ENCODE results near the gene YBX3. TPM values are rescaled to one million over a fixed set of nuclear protein-coding genes. Genes with fewer than 3 reads are reported as not detected.

Gene YBX3
- total RNA-seq, 1 experiment from 2014 or later: 95.2 TPM

DNA sequence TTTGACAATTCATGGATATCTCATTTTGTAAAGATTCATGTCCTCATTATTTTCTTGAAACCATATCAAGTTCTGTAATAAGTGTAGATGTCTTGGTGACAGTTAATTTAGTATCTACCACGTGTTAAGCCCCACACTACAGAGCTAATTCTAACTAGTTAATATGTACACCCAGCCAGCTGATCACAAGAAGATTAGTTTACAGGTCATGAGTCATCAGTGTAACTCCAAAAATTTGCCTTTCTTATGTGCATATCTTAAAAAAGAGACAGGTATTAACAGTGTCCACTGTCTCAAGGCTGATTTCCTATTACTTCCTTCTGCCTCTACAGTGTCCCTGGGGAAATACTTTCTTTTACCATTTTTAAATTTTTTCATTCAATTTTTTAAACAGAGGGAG is 13.3 kb upstream of the YBX3 start:
- Histone ChIP-seq H3K36me3 (no peaks in the 10 kb centered on the region), H3K4me1 (replicated peaks) (peaks cover 17% of the 10 kb centered on the region), H3K27ac (no peak overlapping the region), H3K4me3 (no peak overlapping the region), H3K27me3 (replicated peaks) (peaks cover 4% of the 10 kb centered on the region; the same call in 1 of the 2 replicates), H3K9me3 (replicated peaks) (no peaks in the 10 kb centered on the region)
- DNase-seq (ENCODE audit: low read depth in 1 of 2, low spot score in 2 of 2): no peak

DNA sequence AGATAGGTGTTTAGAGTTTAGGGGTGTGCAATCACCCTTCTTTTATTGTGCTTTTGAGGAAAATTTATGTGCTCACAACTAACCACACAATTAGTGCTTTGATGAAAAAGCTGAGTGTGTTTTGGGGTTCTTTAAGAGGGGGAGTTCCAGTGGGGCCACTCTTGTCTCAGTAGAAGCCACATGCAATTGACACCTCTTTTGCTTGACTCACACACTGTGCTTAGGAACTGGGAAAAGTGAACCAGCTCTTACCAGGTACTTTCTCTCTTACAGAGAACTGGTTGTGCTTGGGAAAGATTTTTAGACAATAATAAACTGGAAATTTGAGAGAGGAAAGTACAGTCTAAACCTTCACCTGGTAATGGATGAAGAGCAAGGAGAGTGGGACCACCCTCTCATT is 12.3 kb upstream of the YBX3 start:
- no peaks in the 10 kb centered on the region for H3K9me3 ChIP-seq (replicated peaks)
- peaks cover 4% of the 10 kb centered on the region; the same call in 1 of the 2 replicates for H3K27me3 ChIP-seq (replicated peaks)
- H3K4me1 ChIP-seq (replicated peaks): peaks cover 16% of the 10 kb centered on the region

DNA sequence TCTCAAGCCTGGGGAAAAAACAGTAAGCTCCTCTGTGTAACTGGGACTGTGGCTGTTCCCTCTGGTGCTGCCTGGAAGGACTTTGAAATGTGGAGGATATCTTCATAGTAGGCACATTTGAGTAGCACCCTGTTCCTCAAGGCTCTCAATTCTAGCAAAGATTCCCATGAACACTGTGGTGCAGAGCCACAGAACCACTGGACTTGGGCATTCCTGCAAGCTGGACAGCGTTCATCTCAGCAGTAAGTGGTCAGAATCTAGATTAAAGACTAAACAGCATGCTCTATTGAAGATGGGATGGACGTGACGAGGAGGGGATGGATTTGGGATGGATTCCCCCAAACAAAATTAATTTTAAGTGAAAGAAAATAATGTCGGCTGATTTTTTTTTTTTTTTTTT is 9.4 kb upstream of the YBX3 start:
- Histone ChIP-seq H3K36me3 (no peaks in the 10 kb centered on the region), H3K27me3 (replicated peaks) (peaks cover 4% of the 10 kb centered on the region; the same call in 1 of the 2 replicates), H3K4me1 (replicated peaks) (no peaks in the 10 kb centered on the region), H3K27ac (no peak overlapping the region), H3K4me3 (no peak overlapping the region), H3K9me3 (replicated peaks) (no peaks in the 10 kb centered on the region)
- DNase-seq (ENCODE audit: low read depth in 1 of 2, low spot score in 2 of 2): no peak

More for the DNA sequence above, 12.3 kb upstream of the YBX3 start:
- no peak overlapping the region for H3K4me3 ChIP-seq
- no peaks in the 10 kb centered on the region for H3K36me3 ChIP-seq
- no peak overlapping the region for H3K27ac ChIP-seq
- DNase-seq (ENCODE audit: low read depth in 1 of 2, low spot score in 2 of 2): no peak

DNA sequence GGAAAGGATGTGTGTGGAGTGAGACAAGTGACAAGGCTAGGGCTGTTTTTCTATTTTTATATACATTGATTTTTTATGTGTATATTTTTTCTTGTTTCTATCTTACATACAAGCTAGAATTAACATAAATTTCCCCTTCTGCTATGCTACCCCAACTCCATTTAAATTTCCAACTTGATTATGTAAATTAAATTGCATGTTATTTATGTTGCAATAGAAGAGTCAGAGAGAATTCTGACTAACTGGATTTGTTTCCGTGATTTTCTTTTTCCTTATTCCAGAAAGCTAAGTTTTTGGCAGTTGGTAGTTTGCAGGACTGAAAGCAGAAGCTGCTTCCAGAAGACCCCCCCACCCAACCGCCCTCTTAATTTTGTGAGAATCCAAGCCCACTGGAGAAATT is 8.9 kb upstream of the YBX3 start:
- Histone ChIP-seq H3K4me3 (no peak overlapping the region), H3K27ac (no peak overlapping the region), H3K27me3 (replicated peaks) (peaks cover 4% of the 10 kb centered on the region; the same call in 1 of the 2 replicates), H3K36me3 (no peaks in the 10 kb centered on the region), H3K9me3 (replicated peaks) (no peaks in the 10 kb centered on the region), H3K4me1 (replicated peaks) (no peaks in the 10 kb centered on the region)
- DNase-seq (ENCODE audit: low read depth in 1 of 2, low spot score in 2 of 2): no peak

DNA sequence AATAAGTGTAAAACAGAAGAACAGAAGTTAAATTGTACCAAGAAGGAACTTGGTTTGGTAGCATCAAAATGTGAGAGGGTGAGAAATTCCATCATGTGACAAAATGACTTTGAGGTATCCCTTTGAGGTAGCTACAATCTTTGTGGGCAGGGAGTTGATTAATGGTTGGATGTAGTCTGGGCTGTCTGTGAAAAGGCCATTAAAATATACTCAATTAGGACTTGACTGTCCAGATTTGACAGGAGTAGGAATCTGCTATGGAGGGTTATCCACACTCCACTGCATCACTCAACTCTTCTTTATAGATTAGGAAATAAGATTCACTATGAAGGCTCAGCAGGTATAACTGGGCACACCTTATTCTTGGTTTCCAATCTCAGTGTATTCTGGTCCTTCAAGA is 7.4 kb upstream of the YBX3 start:
- Histone ChIP-seq H3K4me3 (no peak overlapping the region), H3K27ac (no peak overlapping the region), H3K4me1 (replicated peaks) (no peaks in the 10 kb centered on the region), H3K9me3 (replicated peaks) (no peaks in the 10 kb centered on the region), H3K27me3 (replicated peaks) (0 out of 2 replicates have a peak, but pooled peaks cover 4% of the 10 kb centered on the region), H3K36me3 (no peaks in the 10 kb centered on the region)
- DNase-seq (ENCODE audit: low read depth in 1 of 2, low spot score in 2 of 2): no peak

DNA sequence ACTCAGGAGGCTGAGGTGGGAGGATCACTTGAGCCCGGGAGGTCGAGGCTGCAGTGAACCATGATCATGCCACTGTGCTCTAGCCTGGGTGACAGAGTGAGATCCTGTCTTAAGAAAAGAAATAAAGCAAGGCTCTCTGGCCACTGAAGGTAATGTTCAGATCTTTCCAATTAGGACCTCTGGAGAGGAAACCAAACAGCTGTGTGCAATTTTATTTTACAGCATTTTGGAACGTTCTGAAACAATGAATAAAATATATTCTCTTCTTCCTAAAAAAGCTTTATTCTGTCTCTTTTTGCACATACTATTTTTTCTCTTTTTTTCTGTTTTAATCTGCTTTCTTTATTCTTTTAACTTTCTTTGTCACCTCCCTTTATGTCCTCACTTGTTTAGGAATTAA is 5.0 kb upstream of the YBX3 start:
- Histone ChIP-seq H3K27ac (no peak overlapping the region), H3K4me3 (no peak overlapping the region), H3K9me3 (replicated peaks) (no peaks in the 10 kb centered on the region), H3K27me3 (replicated peaks) (0 out of 2 replicates have a peak, but pooled peaks cover 4% of the 10 kb centered on the region), H3K36me3 (no peaks in the 10 kb centered on the region; the same call in 1 of the 2 replicates), H3K4me1 (replicated peaks) (peaks cover 10% of the 10 kb centered on the region)
- no peak for DNase-seq (ENCODE audit: low read depth in 1 of 2, low spot score in 2 of 2)

DNA sequence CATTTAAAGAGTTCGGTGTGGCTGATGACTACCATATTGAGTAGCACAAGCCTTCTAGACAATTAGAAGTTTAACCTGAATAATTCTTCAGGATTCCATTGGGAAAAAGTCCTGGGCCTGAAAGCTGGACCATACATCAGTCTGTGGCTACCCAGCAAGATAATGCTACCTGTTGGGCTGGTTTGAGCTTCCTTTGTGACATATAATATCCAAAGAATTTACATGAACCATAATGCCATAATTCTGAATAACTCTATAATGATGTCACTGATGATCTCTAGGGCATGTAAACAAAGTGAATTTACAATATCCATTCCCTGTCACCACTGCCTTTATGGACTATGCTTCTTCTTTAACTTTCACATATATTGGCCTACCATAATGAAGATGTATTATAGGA is 3.8 kb upstream of the YBX3 start:
- peaks cover 4% of the 10 kb centered on the region for H3K36me3 ChIP-seq
- H3K27me3 ChIP-seq (replicated peaks): no peaks in the 10 kb centered on the region
- no peak overlapping the region for H3K27ac ChIP-seq
- no peak overlapping the region for H3K4me3 ChIP-seq
- H3K9me3 ChIP-seq (replicated peaks): no peaks in the 10 kb centered on the region
- peaks cover 13% of the 10 kb centered on the region for H3K4me1 ChIP-seq (replicated peaks)
- no peak for DNase-seq (ENCODE audit: low read depth in 1 of 2, low spot score in 2 of 2)

DNA sequence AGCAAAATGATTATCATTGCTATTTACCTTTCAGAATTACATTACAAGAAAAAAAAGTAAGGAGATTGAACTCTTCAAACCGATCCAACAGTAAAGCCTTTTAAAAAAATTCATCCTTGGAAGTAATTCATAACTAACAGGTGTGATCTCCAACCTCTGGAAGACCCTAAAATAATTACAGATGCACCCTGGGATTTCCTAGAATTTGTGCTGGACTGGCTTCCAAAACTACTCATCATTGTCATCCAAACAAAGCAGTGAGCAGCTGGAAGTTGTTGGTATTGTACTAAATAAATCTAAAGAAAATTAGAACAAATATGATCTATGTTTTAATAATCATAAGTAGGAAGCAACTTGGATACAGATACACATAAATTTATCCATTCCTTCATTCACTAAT is 1.9 kb upstream of the YBX3 start:
- no peak overlapping the region for H3K27ac ChIP-seq
- DNase-seq (ENCODE audit: low read depth in 1 of 2, low spot score in 2 of 2): no peak
- H3K27me3 ChIP-seq (replicated peaks): no peaks in the 10 kb centered on the region
- peaks cover 11% of the 10 kb centered on the region for H3K36me3 ChIP-seq
- no peak overlapping the region for H3K4me3 ChIP-seq
- peaks cover 19% of the 10 kb centered on the region for H3K4me1 ChIP-seq (replicated peaks)
- no peaks in the 10 kb centered on the region for H3K9me3 ChIP-seq (replicated peaks)

DNA sequence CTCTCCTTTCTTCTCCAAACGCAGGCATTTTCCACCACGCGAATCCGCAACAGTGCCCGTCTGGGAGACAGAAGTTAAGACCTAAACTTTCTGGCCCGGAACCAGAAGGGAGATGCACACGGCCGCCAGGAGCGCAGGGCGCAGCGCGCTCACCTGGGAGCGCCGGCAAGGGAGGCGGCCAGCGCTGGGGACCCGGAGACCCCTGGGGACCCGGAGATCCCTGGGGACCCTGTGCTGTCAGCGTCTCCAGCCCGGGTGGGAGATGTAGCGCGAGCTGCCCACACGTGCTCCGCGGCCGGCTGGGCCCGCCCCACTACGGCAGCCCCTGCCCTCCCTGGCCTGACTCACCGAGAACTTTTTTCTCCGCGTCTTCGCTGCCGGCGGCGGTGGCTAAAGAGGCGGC is 620 bp downstream of the YBX3 start:
- Histone ChIP-seq H3K4me3 (peak overlapping the region; percentile 94), H3K4me1 (replicated peaks) (peaks cover 41% of the 10 kb centered on the region), H3K27ac (peak overlapping the region; percentile 86), H3K36me3 (peaks cover 19% of the 10 kb centered on the region), H3K9me3 (replicated peaks) (no peaks in the 10 kb centered on the region), H3K27me3 (replicated peaks) (no peaks in the 10 kb centered on the region)
- peak in 1 of 2 experiments; percentile 63 for DNase-seq (ENCODE audit: low read depth in 1 of 2, low spot score in 2 of 2)

DNA sequence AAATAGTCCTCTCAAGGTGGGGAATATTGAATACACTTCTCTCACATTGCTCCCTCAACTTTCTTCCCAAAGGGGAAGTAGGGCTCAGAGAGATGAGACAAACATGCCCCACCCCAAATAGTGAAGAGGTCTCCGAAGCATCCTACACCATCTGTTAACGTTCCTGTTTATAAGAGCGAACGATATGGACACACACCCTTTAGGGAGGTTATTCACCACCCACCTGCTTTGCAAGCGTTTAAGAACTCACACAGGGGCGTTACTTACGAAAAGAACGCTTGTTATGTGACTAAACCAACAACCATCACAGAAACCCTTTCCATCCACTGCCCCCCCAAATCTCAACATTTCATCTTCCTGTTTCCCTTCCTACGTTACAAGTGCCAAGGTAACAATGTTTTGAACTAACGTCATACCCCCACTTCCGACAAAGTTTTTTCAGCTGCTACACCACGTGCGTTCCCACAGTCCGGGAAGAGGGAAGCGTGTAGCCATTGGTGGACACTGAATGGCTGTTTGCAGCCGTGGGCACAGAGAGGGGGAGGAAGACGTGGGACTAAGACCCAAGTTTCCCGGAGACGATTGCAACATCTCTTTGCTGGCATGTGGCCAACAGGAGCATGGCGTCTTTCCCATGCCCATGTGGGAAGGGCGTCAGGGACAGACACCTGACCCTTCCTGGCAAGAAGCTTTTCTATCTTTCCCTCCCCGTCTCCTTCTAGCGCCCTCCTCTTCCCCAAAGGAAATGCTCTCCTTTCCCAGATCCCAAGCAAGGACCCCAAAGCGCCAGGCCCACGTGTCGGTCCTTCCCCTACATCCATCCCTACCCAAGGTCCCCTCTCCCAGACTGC is 1.2 kb downstream of the YBX3 start:
- no peaks in the 10 kb centered on the region for H3K27me3 ChIP-seq (replicated peaks)
- peaks cover 48% of the 10 kb centered on the region for H3K4me1 ChIP-seq (replicated peaks)
- no peaks in the 10 kb centered on the region for H3K9me3 ChIP-seq (replicated peaks)
- peaks cover 19% of the 10 kb centered on the region for H3K36me3 ChIP-seq
- peak overlapping the region; percentile 94 for H3K4me3 ChIP-seq
- H3K27ac ChIP-seq: peak overlapping the region; percentile 86
- peak; percentile 85 to 87 for DNase-seq (ENCODE audit: low read depth in 1 of 2, low spot score in 2 of 2)

DNA sequence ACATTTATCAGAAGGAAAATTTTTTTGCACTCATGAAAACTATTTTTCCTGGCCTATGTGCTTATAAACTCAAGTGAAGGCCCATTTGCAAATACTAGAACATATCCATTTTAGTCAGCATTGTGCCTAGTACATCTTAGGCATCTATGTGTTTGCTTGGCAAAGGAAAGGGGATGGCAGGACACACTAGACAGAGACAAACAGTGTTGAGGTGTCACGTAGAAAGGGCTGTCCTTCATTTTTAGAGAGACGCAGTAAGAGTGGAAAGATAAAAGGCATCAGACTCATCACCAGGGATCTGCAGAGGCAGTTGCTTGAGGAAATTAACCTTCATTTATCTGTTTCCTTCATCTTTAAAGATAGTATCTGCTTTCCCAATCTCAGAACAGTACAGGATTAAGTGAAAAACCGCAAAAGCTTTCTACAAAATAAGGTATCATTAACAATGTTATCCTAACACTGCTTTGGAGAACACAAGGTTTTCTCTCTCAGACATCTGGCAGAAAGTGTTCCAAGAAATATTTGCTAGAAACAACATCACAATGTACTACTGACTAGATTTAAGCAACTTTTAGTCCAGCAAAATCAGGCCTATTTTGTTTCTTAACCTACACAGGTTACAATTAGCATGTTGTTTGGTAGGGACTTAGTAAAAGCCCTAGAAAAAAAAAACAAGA is 2.0 kb downstream of the YBX3 start:
- Histone ChIP-seq H3K9me3 (replicated peaks) (no peaks in the 10 kb centered on the region), H3K27me3 (replicated peaks) (no peaks in the 10 kb centered on the region), H3K4me1 (replicated peaks) (peaks cover 55% of the 10 kb centered on the region), H3K27ac (peak overlapping the region; percentile 86), H3K36me3 (peaks cover 22% of the 10 kb centered on the region), H3K4me3 (peak overlapping the region; percentile 94)
- DNase-seq (ENCODE audit: low read depth in 1 of 2, low spot score in 2 of 2): peak in 1 of 2 experiments; percentile 5

DNA sequence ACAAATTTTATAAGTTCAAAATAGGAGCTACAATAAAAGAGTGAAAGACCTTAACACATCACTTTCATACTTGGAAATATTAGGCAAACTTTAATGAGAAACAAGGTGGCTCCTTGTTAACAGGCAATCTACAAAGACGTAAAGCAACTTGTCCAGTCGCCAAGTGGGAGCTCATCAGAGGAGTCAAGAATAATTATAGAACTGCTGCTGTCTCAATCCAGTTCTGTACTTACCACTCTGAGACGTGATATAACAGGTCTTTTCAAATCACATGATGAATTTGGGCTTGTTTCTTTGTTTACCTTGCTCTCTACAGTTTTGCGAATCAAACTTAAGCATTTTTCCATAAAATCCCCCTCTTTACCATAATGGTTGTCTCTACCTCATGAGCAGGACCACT is 3.6 kb downstream of the YBX3 start:
- H3K27ac ChIP-seq: no peak overlapping the region
- H3K27me3 ChIP-seq (replicated peaks): no peaks in the 10 kb centered on the region
- H3K9me3 ChIP-seq (replicated peaks): no peaks in the 10 kb centered on the region
- no peak for DNase-seq (ENCODE audit: low read depth in 1 of 2, low spot score in 2 of 2)
- H3K36me3 ChIP-seq: peaks cover 39% of the 10 kb centered on the region
- H3K4me3 ChIP-seq: no peak overlapping the region
- peaks cover 60% of the 10 kb centered on the region for H3K4me1 ChIP-seq (replicated peaks)

DNA sequence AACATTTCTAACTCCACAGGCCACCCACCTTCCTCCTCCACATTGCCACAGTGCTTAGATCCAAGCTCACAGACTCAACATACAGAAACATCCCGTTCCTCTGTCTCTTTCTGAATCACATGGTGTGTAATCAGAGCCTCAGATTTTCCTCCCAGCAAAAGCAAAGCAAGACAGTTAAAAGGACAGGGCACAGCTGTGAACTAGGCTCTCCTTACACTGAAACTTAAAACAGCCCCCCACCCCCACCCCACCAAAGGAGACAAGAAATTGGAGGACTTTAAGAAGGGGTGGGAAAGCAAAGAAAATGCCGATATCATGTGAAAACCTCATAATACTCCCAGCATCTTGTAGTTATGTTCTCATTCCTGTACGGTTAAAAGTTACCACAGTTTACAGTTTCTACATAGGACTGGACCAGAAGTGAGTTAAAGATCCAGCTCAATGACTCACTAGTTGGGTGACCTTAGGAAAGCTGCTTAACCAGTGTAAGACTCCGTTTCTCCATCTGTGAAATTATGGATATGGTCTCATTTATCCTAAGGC is 4.8 kb downstream of the YBX3 start:
- peak overlapping the region; percentile 20 for H3K27ac ChIP-seq
- H3K27me3 ChIP-seq (replicated peaks): no peaks in the 10 kb centered on the region
- no peaks in the 10 kb centered on the region for H3K9me3 ChIP-seq (replicated peaks)
- DNase-seq (ENCODE audit: low read depth in 1 of 2, low spot score in 2 of 2): peak in 1 of 2 experiments; percentile 45
- H3K4me3 ChIP-seq: no peak overlapping the region
- H3K4me1 ChIP-seq (replicated peaks): peaks cover 50% of the 10 kb centered on the region
- peaks cover 50% of the 10 kb centered on the region for H3K36me3 ChIP-seq

DNA sequence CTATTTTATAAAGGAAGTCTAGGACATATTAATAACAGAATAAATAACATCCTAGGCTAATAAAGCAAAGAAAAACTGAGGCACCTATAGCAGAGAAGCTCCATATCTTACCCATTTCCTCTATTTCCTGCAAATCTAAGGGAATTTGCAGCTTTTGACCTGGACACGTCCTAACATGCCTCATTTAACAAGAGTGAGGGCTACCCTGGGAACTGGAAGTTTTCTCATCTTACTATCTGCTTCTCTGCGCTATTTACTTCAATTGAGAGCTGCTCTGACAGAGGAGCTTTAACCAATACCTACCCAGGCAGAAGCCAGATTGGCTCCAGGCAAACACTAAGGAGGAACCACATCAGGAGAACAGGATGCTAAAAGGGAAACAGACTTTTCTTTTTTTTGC is 5.7 kb downstream of the YBX3 start:
- Histone ChIP-seq H3K4me3 (no peak overlapping the region), H3K9me3 (replicated peaks) (no peaks in the 10 kb centered on the region), H3K4me1 (replicated peaks) (peaks cover 48% of the 10 kb centered on the region), H3K27ac (peak overlapping the region; percentile 39), H3K36me3 (peaks cover 56% of the 10 kb centered on the region), H3K27me3 (replicated peaks) (no peaks in the 10 kb centered on the region)
- no peak for DNase-seq (ENCODE audit: low read depth in 1 of 2, low spot score in 2 of 2)

Data from SJSA1 (cell line).